Measurements from ENCODE around the gene MRPL4. TPM values are rescaled to one million over a fixed set of nuclear protein-coding genes. Genes with fewer than 3 reads are reported as not detected.

Gene MRPL4
- total RNA-seq, 1 experiment from 2014 or later, result 146 TPM

GRCh38 chr19:10223488-10224213 lies 28.4 kb upstream of the MRPL4 start:
- DNase-seq (ENCODE audit: low read depth, low spot score), result no peak

More at GRCh38 chr19:10223488-10224213, 28.4 kb upstream of the MRPL4 start:
- Histone ChIP-seq H3K9me3 (ENCODE audit: control insufficient read depth in 1 of 2, insufficient read depth in 1 of 2, low read depth in 1 of 2, low read length in 2 of 2) (no peaks in the 10 kb centered on the region), H4K20me1 (ENCODE audit: insufficient read depth) (no peaks in the 10 kb centered on the region), H3K27me3 (ENCODE audit: insufficient read depth, low read length) (no peaks in the 10 kb centered on the region), H3K27ac (ENCODE audit: low read depth, low read length) (no peak overlapping the region), H3K9ac (ENCODE audit: low read length) (no peak overlapping the region), H3K4me1 (ENCODE audit: control insufficient read depth in 1 of 2, insufficient read depth in 2 of 2, low read length in 2 of 2) (peaks cover 0 to 2% of the 10 kb centered on the region in 2 experiments; a peak in 2 of 4 replicates), H3K4me2 (ENCODE audit: low read length) (no peak overlapping the region), H3K4me3 (replicated peaks in 1 of 2; ENCODE audit: low read depth in 1 of 2, low read length in 2 of 2) (no peak overlapping the region), H3K9me2 (ENCODE audit: insufficient read depth) (no peaks in the 10 kb centered on the region), H3K79me2 (ENCODE audit: insufficient read depth, low read length) (no peaks in the 10 kb centered on the region), H3K36me3 (ENCODE audit: control insufficient read depth in 1 of 2, insufficient read depth in 2 of 2, low read length in 2 of 2) (no peaks in the 10 kb centered on the region), H2AFZ (ENCODE audit: low read depth, low read length, poor library complexity, severe bottlenecking) (no peak overlapping the region)
- no TSS peak for BruUV-seq (replicated peaks)
- CTCF ChIA-PET, result no interaction called here
- RAD21 ChIA-PET (ENCODE audit: low non-redundant PET in 1 of 2, low total read pairs in 2 of 2, uncharacterized antibody in 2 of 2, unreplicated experiment in 2 of 2), result no interaction called here
- intact Hi-C loops (cut with micrococcal nuclease), result no loop called here
- TF ChIP-seq YY1 (IDR thresholded peaks at IDR 0.05; ENCODE audit: extremely low read depth, insufficient replicate concordance, low read depth, low read length), result no peak
- TF ChIP-seq ZFX (IDR thresholded peaks at IDR 0.05), result no peak
- no peak for TF ChIP-seq CEBPB (IDR thresholded peaks at IDR 0.05; ENCODE audit: low read depth)
- TF ChIP-seq SIN3A (IDR thresholded peaks at IDR 0.05; ENCODE audit: low read depth), result no peak
- no peak for TF ChIP-seq ZNF274 (IDR thresholded peaks at IDR 0.05; ENCODE audit: low read depth, low read length)
- no peak for TF ChIP-seq SRF (IDR thresholded peaks at IDR 0.05; ENCODE audit: low read depth)
- TF ChIP-seq JUND (IDR thresholded peaks at IDR 0.05), result no peak
- TF ChIP-seq EZH2 (IDR thresholded peaks at IDR 0.05), result no peak
- TF ChIP-seq RAD21 (IDR thresholded peaks at IDR 0.05; ENCODE audit: low read depth), result no peak
- TF ChIP-seq POLR2A (IDR thresholded peaks at IDR 0.05; ENCODE audit: borderline replicate concordance, extremely low read depth, insufficient read depth, insufficient read length), result no peak
- TF ChIP-seq SP1 (IDR thresholded peaks at IDR 0.05; ENCODE audit: low read depth), result no peak
- TF ChIP-seq TCF7L2 (IDR thresholded peaks at IDR 0.05; ENCODE audit: borderline replicate concordance, extremely low read depth, insufficient read depth, insufficient read length), result no peak
- no peak for TF ChIP-seq CTCF (IDR thresholded peaks at IDR 0.05 in 2 of 3, conservative IDR thresholded peaks at IDR 0.05 in 1 of 3; ENCODE audit: borderline replicate concordance in 1 of 3, insufficient read depth in 1 of 3, low read depth in 2 of 3, low read length in 2 of 3)
- TF ChIP-seq EGR1 (IDR thresholded peaks at IDR 0.05; ENCODE audit: low read depth), result no peak
- POLR2A ChIA-PET, result no interaction called here
- ATAC-seq, result no peak
